Measurements from ENCODE around the gene FPGS.

- TF ChIP-seq CTCF (IDR thresholded peaks at IDR 0.05) (no peak), EZH2 (IDR thresholded peaks at IDR 0.05; ENCODE audit: borderline replicate concordance, insufficient read depth, low read depth, low read length, poor library complexity, severe bottlenecking) (no peak)
Measured at GRCh38 chr9:127833555-127833954, 30.9 kb downstream of the FPGS start.

Measured in B cell (primary cell).